Retinal pigment epithelial cell (primary cell): Measurements from ENCODE around the gene MAGI2.

ENCODE experiments used
- DNase-seq: peaks from one replicate; pipeline ENCODE4 v3.0.0-alpha.2; 2010; ENCODE audit warnings: low read depth
- H3K4me3 ChIP-seq: 2 replicates; pipeline ENCODE4 v1.5.1; 2011; ENCODE audit warnings: mild to moderate bottlenecking, low read length, control low read depth, moderate library complexity
- CTCF ChIP-seq: conservative IDR thresholded peaks from 2 replicates; pipeline ENCODE4 v1.5.1; 2011; ENCODE audit warnings: low read depth, low read length, control low read depth, inconsistent platforms

The MAGI2 gene

GRCh38 chr7:78389022-78389421 is 1064.4 kb downstream of the MAGI2 start:
- no peak for TF ChIP-seq CTCF
- no peak overlapping the region for H3K4me3 ChIP-seq
- DNase-seq: no peak

- no peak for DNase-seq
- no peak overlapping the region for H3K4me3 ChIP-seq
- no peak for TF ChIP-seq CTCF
These were observed 1066.9 kb downstream of the MAGI2 start for GRCh38 chr7:78386520-78386919.

- no peak for TF ChIP-seq CTCF
- H3K4me3 ChIP-seq: no peak overlapping the region
- DNase-seq: no peak
These were observed 1070.2 kb downstream of the MAGI2 start for GRCh38 chr7:78383096-78383880.

GRCh38 chr7:78379148-78379547 is 1074.3 kb downstream of the MAGI2 start:
- DNase-seq: no peak
- no peak for TF ChIP-seq CTCF
- H3K4me3 ChIP-seq: no peak overlapping the region

GRCh38 chr7:78377532-78377931 is 1075.9 kb downstream of the MAGI2 start:
- no peak for TF ChIP-seq CTCF
- H3K4me3 ChIP-seq: no peak overlapping the region
- DNase-seq: no peak

- no peak overlapping the region for H3K4me3 ChIP-seq
- no peak for TF ChIP-seq CTCF
- no peak for DNase-seq
These were observed 1082.5 kb downstream of the MAGI2 start for GRCh38 chr7:78370936-78371335.

- H3K4me3 ChIP-seq: no peak overlapping the region
- DNase-seq: no peak
- TF ChIP-seq CTCF: no peak
These were observed 1084.7 kb downstream of the MAGI2 start for GRCh38 chr7:78368771-78369170.
